Measurements from ENCODE around the gene MYT1. TPM values are rescaled to one million over a fixed set of nuclear protein-coding genes. Genes with fewer than 3 reads are reported as not detected.

MYT1 gene
- total RNA-seq, 1 experiment from 2014 or later = 7.1 TPM

DNA sequence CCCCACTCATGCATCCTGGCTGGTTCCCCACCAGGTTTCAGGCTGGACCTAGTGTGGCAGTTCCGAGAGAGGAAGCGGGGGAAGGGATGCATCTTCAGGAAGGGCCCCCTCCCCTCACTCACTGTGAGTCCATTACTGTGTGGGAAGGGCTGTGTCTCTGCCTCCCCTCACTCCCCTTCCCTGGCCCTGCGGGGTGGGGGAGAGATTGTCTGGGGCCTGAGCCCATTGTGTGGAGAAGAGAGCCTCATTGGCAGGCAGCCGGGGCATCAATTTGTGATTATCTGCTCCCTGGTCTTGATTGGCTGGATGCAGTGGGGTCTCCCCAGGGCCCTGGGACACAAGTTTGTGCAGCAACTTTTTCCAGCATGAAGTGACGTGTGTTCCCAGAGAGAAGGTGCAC is 4.1 kb upstream of the MYT1 start:
- ATAC-seq (no peak), DNase-seq (ENCODE audit: low read depth, low spot score) (no peak)
- intact Hi-C loops (cut with micrococcal nuclease) = no loop called here
- no peak overlapping the region for H2AFZ ChIP-seq (ENCODE audit: low read depth, low read length, poor library complexity, severe bottlenecking)
- no peaks in the 10 kb centered on the region for H3K27me3 ChIP-seq (ENCODE audit: insufficient read depth, low read length)
- H4K20me1 ChIP-seq (ENCODE audit: insufficient read depth) = no peaks in the 10 kb centered on the region
- RAD21 ChIA-PET (ENCODE audit: low non-redundant PET in 1 of 2, low total read pairs in 2 of 2, uncharacterized antibody in 2 of 2, unreplicated experiment in 2 of 2) = no interaction called here
- no peaks in the 10 kb centered on the region for H3K79me2 ChIP-seq (ENCODE audit: insufficient read depth, low read length)
- H3K9me3 ChIP-seq (ENCODE audit: control insufficient read depth in 1 of 2, insufficient read depth in 1 of 2, low read depth in 1 of 2, low read length in 2 of 2) = no peaks in the 10 kb centered on the region
- H3K4me2 ChIP-seq (ENCODE audit: low read length) = no peak overlapping the region
- peaks cover 0 to 6% of the 10 kb centered on the region in 2 experiments; a peak in 2 of 4 replicates for H3K4me1 ChIP-seq (ENCODE audit: control insufficient read depth in 1 of 2, insufficient read depth in 2 of 2, low read length in 2 of 2)
- H3K36me3 ChIP-seq (ENCODE audit: control insufficient read depth in 1 of 2, insufficient read depth in 2 of 2, low read length in 2 of 2) = no peaks in the 10 kb centered on the region
- H3K9me2 ChIP-seq (ENCODE audit: insufficient read depth) = no peaks in the 10 kb centered on the region
- H3K4me3 ChIP-seq (replicated peaks in 1 of 2; ENCODE audit: low read depth in 1 of 2, low read length in 2 of 2) = no peak overlapping the region
- no peak overlapping the region for H3K9ac ChIP-seq (ENCODE audit: low read length)
- TF ChIP-seq, protein P1, sequence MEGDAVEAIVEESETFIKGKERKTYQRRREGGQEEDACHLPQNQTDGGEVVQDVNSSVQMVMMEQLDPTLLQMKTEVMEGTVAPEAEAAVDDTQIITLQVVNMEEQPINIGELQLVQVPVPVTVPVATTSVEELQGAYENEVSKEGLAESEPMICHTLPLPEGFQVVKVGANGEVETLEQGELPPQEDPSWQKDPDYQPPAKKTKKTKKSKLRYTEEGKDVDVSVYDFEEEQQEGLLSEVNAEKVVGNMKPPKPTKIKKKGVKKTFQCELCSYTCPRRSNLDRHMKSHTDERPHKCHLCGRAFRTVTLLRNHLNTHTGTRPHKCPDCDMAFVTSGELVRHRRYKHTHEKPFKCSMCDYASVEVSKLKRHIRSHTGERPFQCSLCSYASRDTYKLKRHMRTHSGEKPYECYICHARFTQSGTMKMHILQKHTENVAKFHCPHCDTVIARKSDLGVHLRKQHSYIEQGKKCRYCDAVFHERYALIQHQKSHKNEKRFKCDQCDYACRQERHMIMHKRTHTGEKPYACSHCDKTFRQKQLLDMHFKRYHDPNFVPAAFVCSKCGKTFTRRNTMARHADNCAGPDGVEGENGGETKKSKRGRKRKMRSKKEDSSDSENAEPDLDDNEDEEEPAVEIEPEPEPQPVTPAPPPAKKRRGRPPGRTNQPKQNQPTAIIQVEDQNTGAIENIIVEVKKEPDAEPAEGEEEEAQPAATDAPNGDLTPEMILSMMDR (IDR thresholded peaks at IDR 0.05 in 2 of 3, conservative IDR thresholded peaks at IDR 0.05 in 1 of 3; ENCODE audit: borderline replicate concordance in 1 of 3, insufficient read depth in 1 of 3, low read depth in 2 of 3, low read length in 2 of 3) = no peak
- no peak for TF ChIP-seq ATF3 (IDR thresholded peaks at IDR 0.05)
- TF ChIP-seq TCF7L2 (IDR thresholded peaks at IDR 0.05; ENCODE audit: borderline replicate concordance, extremely low read depth, insufficient read depth, insufficient read length) = no peak
- no peak for TF ChIP-seq SRF (IDR thresholded peaks at IDR 0.05; ENCODE audit: low read depth)
- no peak for TF ChIP-seq CBX3 (IDR thresholded peaks at IDR 0.05; ENCODE audit: low read depth)
- TF ChIP-seq EZH2 (IDR thresholded peaks at IDR 0.05) = no peak
- no peak for TF ChIP-seq POLR2A (IDR thresholded peaks at IDR 0.05; ENCODE audit: borderline replicate concordance, extremely low read depth, insufficient read depth, insufficient read length)
- TF ChIP-seq RAD21 (IDR thresholded peaks at IDR 0.05; ENCODE audit: low read depth) = no peak
- TF ChIP-seq EGR1 (IDR thresholded peaks at IDR 0.05; ENCODE audit: low read depth) = no peak
- TF ChIP-seq YY1 (IDR thresholded peaks at IDR 0.05; ENCODE audit: extremely low read depth, insufficient replicate concordance, low read depth, low read length) = no peak
- TF ChIP-seq ZNF274 (IDR thresholded peaks at IDR 0.05; ENCODE audit: low read depth, low read length) = no peak
- TF ChIP-seq ELF1 (IDR thresholded peaks at IDR 0.05; ENCODE audit: borderline replicate concordance, low read depth) = no peak
- no peak for TF ChIP-seq EZH2phosphoT487 (IDR thresholded peaks at IDR 0.05; ENCODE audit: borderline replicate concordance)
- TF ChIP-seq CEBPB (IDR thresholded peaks at IDR 0.05; ENCODE audit: low read depth) = no peak
- no peak for TF ChIP-seq MAX (IDR thresholded peaks at IDR 0.05)
- no peak for TF ChIP-seq REST (IDR thresholded peaks at IDR 0.05; ENCODE audit: low read depth)
- no peak for TF ChIP-seq FOSL1 (IDR thresholded peaks at IDR 0.05; ENCODE audit: low read depth)
- BruUV-seq (replicated peaks) = no TSS peak
- CTCF ChIA-PET = no interaction called here
- no peak overlapping the region for H3K27ac ChIP-seq (ENCODE audit: low read depth, low read length)
- POLR2A ChIA-PET = no interaction called here

Measured in HCT116 (cell line).